ENCODE results near the gene THOC5.

GRCh38 chr22:29596408-29596807, 42.9 kb upstream of the THOC5 start:
- TF ChIP-seq CTCF (conservative IDR thresholded peaks at IDR 0.05; ENCODE audit: low read length) = no peak
- no peak for TF ChIP-seq EZH2phosphoT487 (IDR thresholded peaks at IDR 0.05; ENCODE audit: borderline replicate concordance, low read depth, low read length)

Measured in OCI-LY7 (cell line).